DMS153 treated with DMSO at 0.1 percent for 48 hours (cell line): ENCODE results near the gene KCNMA1.

Experiments used
- DNase-seq: peaks from one replicate; lab custom pipeline; 2025; ENCODE audit not compliant: unreplicated experiment; lab: John Stamatoyannopoulos, UW

Gene KCNMA1

GRCh38 chr10:76864922-76865321 lies 772.7 kb downstream of the KCNMA1 start:
- no peak for DNase-seq

GRCh38 chr10:76858721-76859120 lies 778.9 kb downstream of the KCNMA1 start:
- DNase-seq = no peak

- DNase-seq = no peak
Measured at GRCh38 chr10:76840802-76841201, 796.8 kb downstream of the KCNMA1 start.

- no peak for DNase-seq
Measured at GRCh38 chr10:76839276-76839675, 798.3 kb downstream of the KCNMA1 start.

GRCh38 chr10:76830218-76830617 lies 807.4 kb downstream of the KCNMA1 start:
- DNase-seq = no peak

- no peak for DNase-seq
Measured at GRCh38 chr10:76829724-76830123, 807.9 kb downstream of the KCNMA1 start.
